Hematopoietic multipotent progenitor cell treated with erythropoietin and hydrocortisone succinate and interleukin-3 and kit ligand, for 8 days (in vitro differentiated cells): ENCODE measurements around the gene GOLGA8M.
A peak's percentile ranks its signal among the peaks of the same experiment; 100 is the strongest.
"Not testable (repeated sequence)": the region's sequence is repeated elsewhere in the genome, so short reads cannot be mapped to it uniquely, and the experiment has no call there.

Experiments used
- DNase-seq: peaks from one replicate; pipeline ENCODE4 v3.0.0-alpha.2; 2015

Gene GOLGA8M, protein sequence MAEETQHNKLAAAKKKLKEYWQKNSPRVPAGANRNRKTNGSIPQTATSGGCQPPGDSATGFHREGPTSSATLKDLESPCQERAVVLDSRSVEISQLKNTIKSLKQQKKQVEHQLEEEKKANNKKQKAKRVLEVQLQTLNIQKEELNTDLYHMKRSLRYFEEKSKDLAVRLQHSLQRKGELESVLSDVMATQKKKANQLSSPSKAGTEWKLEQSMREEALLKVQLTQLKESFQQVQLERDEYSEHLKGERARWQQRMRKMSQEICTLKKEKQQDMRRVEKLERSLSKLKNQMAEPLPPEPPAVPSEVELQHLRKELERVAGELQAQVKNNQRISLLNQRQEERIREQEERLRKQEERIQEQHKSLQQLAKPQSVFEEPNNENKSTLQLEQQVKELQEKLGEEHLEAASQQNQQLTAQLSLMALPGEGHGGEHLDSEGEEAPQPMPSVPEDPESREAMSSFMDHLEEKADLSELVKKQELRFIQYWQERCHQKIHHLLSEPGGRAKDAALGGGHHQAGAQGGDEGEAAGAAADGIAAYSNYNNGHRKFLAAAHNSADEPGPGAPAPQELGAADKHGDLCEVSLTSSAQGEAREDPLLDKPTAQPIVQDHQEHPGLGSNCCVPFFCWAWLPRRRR

DNA sequence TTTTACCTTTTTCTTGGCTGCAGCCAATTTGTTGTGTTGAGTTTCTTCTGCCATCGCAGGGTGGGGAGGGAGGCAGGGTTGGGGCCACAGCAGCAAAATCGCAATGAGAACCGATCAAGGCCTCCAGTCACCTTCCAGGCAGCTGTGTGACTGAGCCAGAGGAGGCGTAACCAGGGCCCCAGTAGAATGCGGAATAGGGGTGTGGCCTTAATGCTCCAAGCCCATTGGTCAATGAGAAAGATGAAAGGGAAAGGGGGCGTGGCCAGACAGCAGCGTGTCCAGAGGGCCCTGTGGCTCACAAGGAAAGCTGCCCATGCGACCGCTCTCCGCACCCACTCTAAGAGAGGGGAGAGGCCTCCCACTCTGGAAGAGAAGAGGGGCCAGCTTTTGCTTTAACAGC, at the start of gene GOLGA8M:
TSS of gene GOLGA8M (minus strand) at position 152 of the 400 bp plus-strand sequence. CDS start at position 54, 98 bp downstream.
- not testable (repeated sequence) for DNase-seq

DNA sequence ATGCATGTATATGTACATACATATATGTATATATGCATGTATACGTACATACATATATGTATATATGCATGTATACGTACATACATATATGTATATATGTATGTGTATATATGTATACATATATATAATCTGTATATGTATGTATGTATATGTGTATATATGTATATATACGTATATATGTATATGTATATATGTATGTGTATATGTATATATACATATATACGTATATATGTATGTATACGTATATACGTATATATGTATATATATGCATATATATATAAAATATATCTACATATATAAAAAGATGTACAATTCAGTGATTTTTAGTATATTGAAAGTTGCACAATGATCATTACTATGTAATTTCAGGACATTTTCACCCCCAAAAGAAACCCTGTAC, 30.7 kb upstream of the GOLGA8M start:
- DNase-seq: not testable (repeated sequence)

DNA sequence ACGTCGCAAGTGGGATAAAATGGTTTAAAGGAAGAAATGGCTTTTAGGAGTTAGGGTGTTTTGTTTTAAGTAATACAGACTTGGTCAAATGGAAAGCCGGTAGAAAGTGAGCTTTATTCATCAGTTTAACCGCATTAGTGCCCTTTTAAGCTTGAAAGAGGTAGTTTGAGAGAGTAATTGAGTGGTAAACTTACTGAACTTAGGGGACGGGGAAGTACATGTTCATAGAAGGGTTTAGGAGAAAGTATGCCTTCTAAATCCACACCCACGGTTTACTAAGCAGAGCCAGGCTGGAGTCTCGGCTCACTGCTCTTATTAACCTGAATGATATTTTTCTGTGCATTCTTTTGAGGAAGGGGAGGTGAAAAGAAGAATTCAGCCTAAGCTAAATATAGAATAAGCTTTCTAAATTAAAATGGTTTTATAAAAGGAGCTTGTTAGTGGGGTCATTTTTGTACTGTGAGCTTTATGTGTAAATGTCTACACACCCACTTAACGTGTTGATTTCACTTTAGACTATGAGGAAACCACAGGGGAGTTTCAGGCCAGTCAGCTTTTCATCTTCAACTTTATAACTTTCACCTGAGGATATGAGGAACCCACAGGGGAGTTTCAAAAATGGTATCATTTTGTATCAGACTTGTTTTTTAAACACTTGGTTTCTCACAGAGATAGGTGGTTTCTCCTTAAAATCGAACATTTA, 26.5 kb upstream of the GOLGA8M start:
- not testable (repeated sequence) for DNase-seq

DNA sequence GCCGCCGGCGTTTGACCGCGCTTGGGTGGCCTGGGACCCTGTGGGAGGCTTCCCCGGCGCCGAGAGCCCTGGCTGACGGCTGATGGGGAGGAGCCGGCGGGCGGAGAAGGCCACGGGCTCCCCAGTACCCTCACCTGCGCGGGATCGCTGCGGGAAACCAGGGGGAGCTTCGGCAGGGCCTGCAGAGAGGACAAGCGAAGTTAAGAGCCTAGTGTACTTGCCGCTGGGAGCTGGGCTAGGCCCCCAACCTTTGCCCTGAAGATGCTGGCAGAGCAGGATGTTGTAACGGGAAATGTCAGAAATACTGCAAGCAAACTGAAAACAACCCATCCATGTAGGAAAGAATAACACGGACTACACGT, 26.0 kb upstream of the GOLGA8M start:
- DNase-seq: not testable (repeated sequence)

DNA sequence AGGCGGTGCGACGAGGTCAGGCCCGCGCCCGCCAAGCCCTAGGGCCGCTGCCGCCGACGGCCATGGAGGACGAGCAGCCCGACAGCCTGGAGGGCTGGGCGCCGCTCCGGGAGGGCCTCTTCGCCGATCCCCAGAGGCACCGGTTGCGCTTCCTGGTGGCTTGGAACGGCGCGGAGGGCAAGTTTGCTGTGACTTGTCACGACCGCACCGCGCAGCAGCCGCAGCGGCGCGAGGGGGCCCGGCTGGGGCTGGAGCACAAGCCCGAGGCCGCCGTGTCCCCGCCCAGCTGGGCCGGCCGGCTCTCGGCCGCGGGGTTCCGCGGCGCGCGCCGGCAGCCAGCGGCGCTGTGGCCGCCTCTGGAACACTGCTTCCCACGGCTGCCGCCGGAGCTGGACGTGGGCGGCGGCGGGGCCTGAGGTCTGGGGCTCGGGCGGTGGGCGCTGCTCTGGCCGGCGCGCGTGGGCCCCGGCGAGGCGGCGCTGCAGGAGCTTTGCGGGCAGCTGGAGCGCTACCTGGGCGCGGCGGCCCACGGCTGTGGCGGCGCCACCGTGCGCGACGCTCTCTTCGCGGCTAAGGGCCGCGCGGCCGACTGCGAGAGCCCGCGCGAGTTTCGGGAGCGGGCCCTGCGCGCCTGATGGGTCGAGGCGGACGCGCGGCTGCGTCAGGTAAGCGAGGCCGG, 25.4 kb upstream of the GOLGA8M start:
- peak; percentile 27 for DNase-seq

DNA sequence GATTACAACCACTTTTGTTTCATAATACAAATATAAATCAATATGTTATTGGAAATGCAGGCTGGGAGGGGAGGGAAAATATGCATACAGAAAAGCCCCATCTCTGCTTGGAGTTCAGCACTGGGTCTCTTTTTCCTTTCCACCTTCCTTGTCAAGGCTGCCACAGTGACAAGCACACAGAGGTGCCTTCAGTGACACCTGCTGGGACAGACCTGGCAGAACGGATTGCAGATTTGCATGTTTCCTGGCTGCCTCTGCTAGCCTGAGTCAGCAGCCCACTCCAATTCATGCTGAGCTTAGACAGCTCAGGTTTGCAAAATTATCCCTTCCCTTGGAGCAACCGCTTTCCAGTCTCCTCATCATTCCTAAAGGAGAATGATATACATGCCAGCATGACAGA, 15.8 kb upstream of the GOLGA8M start:
- DNase-seq: peak; percentile 13

DNA sequence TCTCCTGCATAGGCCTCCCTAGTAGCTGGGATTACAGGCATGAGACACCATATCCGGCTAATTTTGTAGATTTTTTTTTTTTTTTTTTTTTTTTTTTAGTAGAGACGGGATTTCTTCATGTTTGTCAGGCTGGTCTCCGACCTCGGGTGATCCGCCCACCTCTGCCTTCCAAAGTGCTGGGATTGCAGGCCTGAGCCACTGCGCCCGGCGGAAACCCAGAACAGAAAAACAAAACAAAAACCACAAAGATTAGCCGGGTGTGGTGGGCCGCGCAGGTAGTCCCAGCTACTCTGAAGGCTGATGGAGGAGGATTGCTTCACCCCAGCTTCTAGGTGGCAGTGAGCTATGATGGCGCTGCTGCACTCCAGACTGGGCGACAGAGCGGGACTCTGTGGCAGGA, 14.8 kb upstream of the GOLGA8M start:
- not testable (repeated sequence) for DNase-seq

DNA sequence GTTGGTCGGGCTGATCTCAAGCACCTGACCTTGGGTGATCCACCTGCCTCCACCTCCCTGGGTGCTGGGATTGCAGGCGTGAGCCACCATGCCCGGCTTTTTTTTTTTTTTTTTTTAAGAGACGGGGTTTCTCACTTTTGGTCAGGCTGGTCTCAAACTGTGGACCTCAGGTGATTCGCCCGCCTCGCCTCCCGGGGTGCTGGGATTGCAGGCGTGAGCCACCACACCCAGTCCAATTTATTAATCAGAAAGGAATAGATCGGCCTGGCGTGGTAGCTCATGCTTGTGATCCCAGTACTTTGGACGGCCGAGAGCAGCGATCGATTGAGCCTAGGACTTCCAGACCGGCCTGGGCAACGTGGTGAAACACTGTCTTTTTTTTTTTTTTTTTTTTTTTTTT, 13.9 kb upstream of the GOLGA8M start:
- DNase-seq: no peak

DNA sequence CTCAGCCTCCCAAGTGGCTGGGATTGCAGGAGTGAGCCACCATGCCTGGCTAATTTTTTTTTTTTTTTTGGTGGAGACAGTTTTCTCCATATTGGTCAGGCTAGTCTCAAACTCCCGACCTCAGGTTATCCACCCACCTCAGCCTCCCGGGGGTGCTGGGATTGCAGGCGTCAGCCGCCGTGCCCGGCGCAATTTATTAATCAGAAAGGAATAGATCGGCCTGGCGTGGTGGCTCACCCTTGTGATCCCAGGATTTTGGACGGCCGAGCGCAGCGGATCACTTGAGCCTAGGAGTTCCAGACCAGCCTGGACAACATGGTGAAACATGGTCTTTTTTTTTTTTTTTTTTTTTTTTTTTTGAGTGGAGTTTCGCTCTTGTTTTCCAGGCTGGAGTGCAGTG, 13.3 kb upstream of the GOLGA8M start:
- DNase-seq: no peak

DNA sequence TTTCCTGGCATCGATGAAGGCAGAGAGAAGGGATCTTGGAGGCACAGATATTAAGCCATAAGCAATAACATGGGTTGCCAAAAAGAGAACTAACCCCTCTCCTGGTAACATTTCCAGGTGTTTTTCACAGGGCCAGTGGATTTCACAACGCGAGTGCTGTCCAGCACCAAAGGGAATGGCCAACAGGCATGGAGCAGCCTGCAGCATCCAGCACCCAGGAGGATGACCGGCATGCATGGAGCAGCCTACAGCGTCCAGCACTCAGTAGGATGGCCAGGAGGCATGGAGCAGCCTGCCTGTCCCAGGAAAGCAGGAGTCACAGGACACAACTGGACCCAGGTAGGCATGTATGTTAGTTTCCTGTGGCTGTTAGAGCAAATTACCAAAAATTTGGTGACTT, 11.8 kb upstream of the GOLGA8M start:
- DNase-seq: not testable (repeated sequence)

DNA sequence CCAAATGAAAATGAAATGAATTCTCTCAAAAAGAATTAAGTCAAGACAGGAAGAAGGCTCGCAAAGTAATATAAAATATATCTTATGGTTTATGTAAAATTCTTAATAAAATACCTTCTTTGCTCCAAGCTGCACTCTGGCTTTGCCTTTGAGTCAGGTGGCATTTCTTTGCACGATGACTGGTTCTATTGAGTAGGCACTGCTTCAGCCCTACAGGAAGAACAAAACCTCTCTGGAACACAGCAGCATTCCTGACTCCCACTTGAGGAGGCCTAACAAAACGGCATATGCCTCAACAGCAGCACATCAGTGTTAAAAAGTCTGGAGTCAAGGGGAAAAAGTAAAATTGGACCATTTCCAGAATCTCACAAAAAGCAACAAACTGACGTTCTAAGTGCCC, 7.4 kb upstream of the GOLGA8M start:
- not testable (repeated sequence) for DNase-seq

DNA sequence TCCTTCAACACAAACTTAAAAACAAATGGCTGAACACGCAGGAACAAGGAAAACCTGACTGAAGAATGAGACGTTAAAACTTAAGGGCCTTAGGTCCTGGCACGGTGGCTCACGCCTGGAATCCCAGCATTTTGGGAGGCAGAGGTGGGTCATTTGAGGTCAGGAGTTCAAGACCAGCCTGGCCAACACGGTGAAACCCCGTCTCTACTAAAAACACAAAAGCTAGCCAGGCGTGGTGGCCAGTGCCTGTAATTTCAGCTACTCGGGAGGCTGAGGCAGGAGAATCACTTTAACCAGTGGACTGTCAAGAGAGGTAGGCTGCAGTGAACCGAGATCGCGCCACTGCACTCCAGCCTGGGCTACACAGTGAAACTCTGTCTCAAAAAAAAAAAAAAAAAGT, 6.4 kb upstream of the GOLGA8M start:
- DNase-seq: not testable (repeated sequence)

DNA sequence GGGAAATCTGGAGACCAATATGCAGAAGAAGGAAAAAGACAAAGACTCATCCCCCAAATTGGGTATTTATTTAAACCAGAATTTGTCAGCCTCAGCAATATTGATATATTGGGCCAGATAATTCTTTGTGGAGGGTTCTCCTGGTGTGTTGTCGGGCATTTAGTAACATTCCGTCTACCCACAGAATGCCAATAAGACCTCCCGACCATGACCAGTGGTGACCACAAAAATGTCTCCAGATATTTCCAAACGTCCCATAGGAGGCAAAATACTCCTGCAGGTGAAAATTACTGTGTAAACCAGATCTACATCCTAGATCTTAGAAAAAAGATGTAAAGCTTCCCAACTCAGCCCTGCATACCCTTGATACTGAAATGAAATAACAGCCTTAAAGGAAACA, 2.0 kb upstream of the GOLGA8M start:
- not testable (repeated sequence) for DNase-seq

DNA sequence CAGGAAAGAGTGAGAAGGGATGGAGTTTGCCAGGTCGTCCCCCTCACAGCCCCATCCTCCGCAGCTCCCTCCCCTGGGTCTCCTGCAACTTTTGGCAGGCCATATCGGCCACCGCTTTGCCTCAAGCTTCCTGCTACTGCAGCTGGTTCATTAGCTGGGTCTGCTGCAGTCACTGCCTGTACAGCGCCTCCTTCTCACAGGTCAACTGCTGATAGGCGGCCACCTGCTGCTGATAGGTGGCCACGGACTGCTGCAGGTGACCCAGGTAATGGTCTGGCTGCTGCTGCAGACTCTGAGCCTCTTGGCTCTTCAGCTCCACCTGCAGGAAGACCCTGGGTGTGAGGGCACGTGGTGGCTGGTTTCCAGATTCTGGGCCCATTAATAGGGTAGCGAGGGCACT, 8.3 kb downstream of the GOLGA8M start:
- not testable (repeated sequence) for DNase-seq

DNA sequence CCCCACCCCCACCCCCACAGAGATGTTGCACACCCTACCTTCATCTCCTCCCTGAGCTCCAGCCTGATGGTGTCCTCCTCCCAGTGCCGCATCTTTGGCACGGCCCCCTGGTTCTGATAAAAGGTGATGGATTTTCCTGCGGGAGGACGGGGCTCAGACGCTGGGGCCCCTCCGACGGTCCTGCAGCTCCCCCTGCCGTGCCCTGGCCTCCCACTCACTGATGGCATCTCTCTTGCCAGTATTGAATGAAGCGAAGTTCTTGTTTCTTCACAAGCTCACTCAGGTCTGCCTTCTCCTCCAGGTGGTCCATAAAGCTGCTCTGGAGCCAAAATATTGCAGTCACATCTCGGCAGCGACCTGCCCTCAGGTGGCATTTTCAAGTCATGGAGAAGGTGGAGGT, 9.8 kb downstream of the GOLGA8M start:
- DNase-seq: not testable (repeated sequence)

DNA sequence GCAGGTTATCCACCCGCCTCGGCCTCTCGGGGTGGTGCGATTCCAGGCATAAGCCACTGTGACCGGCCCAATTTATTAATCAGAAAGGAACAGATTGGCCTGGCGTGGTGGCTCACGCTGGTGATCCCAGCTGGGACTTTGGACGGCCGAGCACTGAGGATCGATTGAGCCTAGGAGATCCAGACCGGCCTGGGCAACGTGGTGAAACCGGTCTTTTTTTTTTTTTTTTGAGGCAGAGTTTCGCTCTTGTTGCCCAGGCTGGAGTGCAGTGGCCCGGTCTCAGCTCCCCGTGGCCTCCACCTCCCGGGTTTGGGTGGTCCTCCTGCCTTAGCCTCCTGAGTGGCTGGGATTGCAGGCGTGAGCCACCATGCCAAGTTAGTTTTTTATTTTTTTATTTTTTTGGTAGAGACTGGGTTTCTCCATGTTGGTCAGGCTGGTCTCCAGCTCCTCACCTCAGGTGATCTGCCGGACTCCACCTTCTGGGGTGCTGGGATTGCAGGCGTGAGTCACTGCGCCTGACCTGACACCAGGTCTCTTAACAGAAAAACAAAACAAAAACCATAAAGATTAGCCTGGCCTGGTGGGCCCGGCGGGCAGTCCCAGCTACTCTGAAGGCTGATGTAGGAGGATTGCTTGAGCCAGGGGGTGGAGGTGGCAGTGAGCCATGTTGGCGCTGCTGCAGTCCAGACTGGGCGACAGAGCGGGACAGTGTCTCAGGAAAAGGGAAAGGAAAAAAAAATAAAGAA, 18.0 kb downstream of the GOLGA8M start:
- not testable (repeated sequence) for DNase-seq

DNA sequence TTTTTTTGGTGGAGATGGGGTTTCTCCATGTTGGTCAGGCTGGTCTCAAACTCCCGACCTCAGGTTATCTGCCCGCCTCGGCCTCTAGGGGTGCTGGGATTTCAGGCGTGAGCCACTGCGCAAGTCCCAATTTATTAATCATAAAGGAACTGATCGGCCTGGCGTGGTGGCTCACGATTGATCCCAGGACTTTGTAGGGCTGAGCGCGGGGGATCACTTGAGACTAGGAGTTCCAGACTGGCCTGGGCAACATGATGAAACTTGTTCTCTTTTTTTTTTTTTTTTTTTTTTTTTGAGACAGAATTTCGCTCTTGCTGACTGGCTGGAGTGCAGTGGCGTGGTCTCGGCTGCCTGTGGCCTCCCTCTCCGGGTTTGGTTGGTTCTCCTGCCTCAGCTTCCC, 19.2 kb downstream of the GOLGA8M start:
- not testable (repeated sequence) for DNase-seq

DNA sequence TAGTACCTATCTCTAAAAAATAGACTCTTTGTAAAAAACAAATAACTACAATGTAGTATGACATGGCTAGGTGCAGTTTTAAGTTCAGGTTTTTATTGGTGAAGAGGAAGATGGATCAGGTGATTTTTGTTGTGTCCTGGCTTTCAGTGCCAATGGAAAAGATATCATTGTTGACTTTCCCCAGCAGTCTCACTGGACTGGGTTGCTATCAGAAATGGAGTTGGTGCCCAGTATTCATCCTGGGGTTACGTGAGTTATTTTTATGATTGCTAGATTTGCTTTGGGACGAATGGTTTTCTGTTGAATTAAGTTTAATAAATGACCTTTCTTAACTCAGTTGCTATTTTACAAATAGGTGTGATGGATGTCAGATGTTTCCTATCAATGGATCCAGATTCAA, 38.7 kb downstream of the GOLGA8M start:
- not testable (repeated sequence) for DNase-seq

DNA sequence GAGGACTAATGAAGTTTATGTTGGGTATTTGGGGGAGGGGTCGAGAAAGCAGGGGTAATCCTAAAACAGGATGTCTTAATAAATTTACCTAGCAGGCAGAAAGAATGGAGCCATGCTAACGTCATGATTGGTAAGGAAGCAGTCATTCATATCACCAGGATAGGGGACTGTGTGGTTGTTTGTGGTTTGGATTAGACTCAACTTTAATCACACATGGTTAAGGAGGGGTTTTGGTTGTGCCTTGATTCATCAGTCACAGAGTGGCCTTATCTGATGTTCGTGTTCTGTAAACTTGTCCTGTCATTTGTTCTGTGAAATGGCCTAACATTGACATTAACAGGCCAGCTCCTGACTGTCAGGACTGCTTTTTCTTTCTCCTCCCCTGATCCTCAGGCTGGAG, 40.1 kb downstream of the GOLGA8M start:
- DNase-seq: not testable (repeated sequence)

DNA sequence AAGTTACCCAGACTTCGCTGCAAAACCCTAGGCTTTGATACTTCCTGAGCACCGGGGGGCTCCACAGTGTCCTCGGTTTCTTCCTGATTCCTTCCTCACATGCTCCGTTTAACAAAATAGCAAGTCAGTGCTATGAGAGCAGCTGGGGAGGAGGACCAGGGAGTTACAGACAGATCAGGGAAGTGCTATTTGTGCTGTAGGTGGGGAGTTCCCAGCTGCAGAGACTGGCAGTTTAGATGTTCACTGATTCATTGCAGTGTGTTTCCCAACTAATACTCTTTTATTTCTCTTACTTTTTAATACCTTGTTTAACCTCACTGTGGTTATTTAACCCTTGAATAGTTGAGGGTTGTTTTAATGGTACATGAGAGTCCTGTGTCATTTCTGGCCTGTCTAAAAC, 45.8 kb downstream of the GOLGA8M start:
- DNase-seq: not testable (repeated sequence)

DNA sequence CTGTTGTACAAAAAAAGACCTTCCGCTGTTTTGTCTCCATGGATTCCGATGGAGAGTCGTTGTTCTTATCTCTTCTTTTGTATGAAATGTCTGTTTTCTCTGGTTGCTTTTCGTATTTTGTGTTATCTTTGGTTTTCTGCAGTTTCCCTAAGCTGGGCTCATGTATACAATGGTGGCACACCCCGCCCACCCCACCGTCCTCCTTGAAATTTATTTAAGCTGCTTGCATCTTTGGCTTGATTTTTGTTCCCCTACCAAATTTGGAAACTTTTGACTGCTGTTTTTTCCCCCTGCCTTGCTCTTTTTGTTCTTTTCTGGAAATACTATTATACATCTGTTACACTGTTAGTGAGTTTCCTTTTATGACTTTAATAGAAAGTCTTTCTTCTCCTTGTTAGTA, 47.6 kb downstream of the GOLGA8M start:
- DNase-seq: not testable (repeated sequence)

DNA sequence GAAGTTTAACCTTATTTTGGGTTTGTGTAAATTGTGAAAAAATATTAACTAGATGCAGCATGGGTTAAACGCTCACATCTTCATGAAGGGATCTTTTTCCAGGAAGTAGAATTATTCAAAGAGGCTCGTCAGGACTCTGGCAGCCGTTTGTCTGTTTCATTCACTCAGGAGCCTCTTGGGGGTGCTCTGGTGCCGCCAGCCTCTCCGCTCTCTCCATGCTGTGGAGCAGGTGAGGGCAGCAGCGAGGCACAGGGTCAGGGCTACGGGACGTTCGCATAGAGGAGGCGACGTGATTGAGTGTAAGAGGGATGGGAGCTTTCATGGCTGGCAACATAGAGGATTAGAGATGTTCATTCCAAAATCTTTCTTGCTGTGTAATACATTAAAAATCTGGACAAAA, 48.5 kb downstream of the GOLGA8M start:
- not testable (repeated sequence) for DNase-seq
